ENCODE data around the gene IPCEF1.
"Not testable (repeated sequence)": the region's sequence is repeated elsewhere in the genome, so short reads cannot be mapped to it uniquely, and the experiment has no call there.

The IPCEF1 gene

GRCh38 chr6:154319231-154319858, 37.3 kb downstream of the IPCEF1 start:
- no peaks in the 10 kb centered on the region for H3K9me3 ChIP-seq (ENCODE audit: control insufficient read depth in 5 of 5, low read length in 5 of 5)
- no peaks in the 10 kb centered on the region for H3K4me1 ChIP-seq (ENCODE audit: control insufficient read depth in 5 of 5, insufficient read depth in 5 of 5, low read length in 5 of 5)
- no peak overlapping the region for H3K27ac ChIP-seq (ENCODE audit: low read depth, low read length)
- H3K36me3 ChIP-seq (ENCODE audit: control insufficient read depth in 5 of 5, insufficient read depth in 5 of 5, low read length in 5 of 5) = no peaks in the 10 kb centered on the region
- no peak overlapping the region for H3K4me3 ChIP-seq (ENCODE audit: low read depth in 1 of 5, low read length in 5 of 5)
- no peak overlapping the region for H3K9ac ChIP-seq (ENCODE audit: low read length in 5 of 5)
- H3K27me3 ChIP-seq (ENCODE audit: control insufficient read depth in 5 of 5, insufficient read depth in 4 of 5, low read length in 5 of 5) = no peaks in the 10 kb centered on the region

- no peak overlapping the region for H3K9ac ChIP-seq (ENCODE audit: low read length in 5 of 5)
- no peaks in the 10 kb centered on the region for H3K27me3 ChIP-seq (ENCODE audit: control insufficient read depth in 5 of 5, insufficient read depth in 4 of 5, low read length in 5 of 5)
- H3K9me3 ChIP-seq (ENCODE audit: control insufficient read depth in 5 of 5, low read length in 5 of 5) = no peaks in the 10 kb centered on the region
- no peaks in the 10 kb centered on the region for H3K36me3 ChIP-seq (ENCODE audit: control insufficient read depth in 5 of 5, insufficient read depth in 5 of 5, low read length in 5 of 5)
- H3K4me1 ChIP-seq (ENCODE audit: control insufficient read depth in 5 of 5, insufficient read depth in 5 of 5, low read length in 5 of 5) = no peaks in the 10 kb centered on the region
- no peak overlapping the region for H3K27ac ChIP-seq (ENCODE audit: low read depth, low read length)
- H3K4me3 ChIP-seq (ENCODE audit: low read depth in 1 of 5, low read length in 5 of 5) = no peak overlapping the region
These were observed 37.9 kb downstream of the IPCEF1 start for GRCh38 chr6:154318721-154319120.

GRCh38 chr6:154316131-154316530, 40.5 kb downstream of the IPCEF1 start:
- Histone ChIP-seq H3K27me3 (ENCODE audit: control insufficient read depth in 5 of 5, insufficient read depth in 4 of 5, low read length in 5 of 5) (no peaks in the 10 kb centered on the region), H3K4me3 (ENCODE audit: low read depth in 1 of 5, low read length in 5 of 5) (no peak overlapping the region), H3K27ac (ENCODE audit: low read depth, low read length) (no peak overlapping the region), H3K9me3 (ENCODE audit: control insufficient read depth in 5 of 5, low read length in 5 of 5) (no peaks in the 10 kb centered on the region), H3K36me3 (ENCODE audit: control insufficient read depth in 5 of 5, insufficient read depth in 5 of 5, low read length in 5 of 5) (no peaks in the 10 kb centered on the region), H3K4me1 (ENCODE audit: control insufficient read depth in 5 of 5, insufficient read depth in 5 of 5, low read length in 5 of 5) (no peaks in the 10 kb centered on the region), H3K9ac (ENCODE audit: low read length in 5 of 5) (no peak overlapping the region)

GRCh38 chr6:154314084-154314483, 42.5 kb downstream of the IPCEF1 start:
- no peak overlapping the region for H3K27ac ChIP-seq (ENCODE audit: low read depth, low read length)
- H3K9me3 ChIP-seq (ENCODE audit: control insufficient read depth in 5 of 5, low read length in 5 of 5) = peaks cover 0 to 5% (median 0%) of the 10 kb centered on the region in 5 donors
- no peaks in the 10 kb centered on the region for H3K36me3 ChIP-seq (ENCODE audit: control insufficient read depth in 5 of 5, insufficient read depth in 5 of 5, low read length in 5 of 5)
- no peak overlapping the region for H3K9ac ChIP-seq (ENCODE audit: low read length in 5 of 5)
- no peak overlapping the region for H3K4me3 ChIP-seq (ENCODE audit: low read depth in 1 of 5, low read length in 5 of 5)
- no peaks in the 10 kb centered on the region for H3K27me3 ChIP-seq (ENCODE audit: control insufficient read depth in 5 of 5, insufficient read depth in 4 of 5, low read length in 5 of 5)
- no peaks in the 10 kb centered on the region for H3K4me1 ChIP-seq (ENCODE audit: control insufficient read depth in 5 of 5, insufficient read depth in 5 of 5, low read length in 5 of 5)

GRCh38 chr6:154308986-154309385, 47.6 kb downstream of the IPCEF1 start:
- Histone ChIP-seq H3K9ac (ENCODE audit: low read length in 5 of 5) (no peak overlapping the region), H3K4me3 (ENCODE audit: low read depth in 1 of 5, low read length in 5 of 5) (no peak overlapping the region), H3K9me3 (ENCODE audit: control insufficient read depth in 5 of 5, low read length in 5 of 5) (peaks cover 0 to 5% (median 0%) of the 10 kb centered on the region in 5 donors), H3K4me1 (ENCODE audit: control insufficient read depth in 5 of 5, insufficient read depth in 5 of 5, low read length in 5 of 5) (no peaks in the 10 kb centered on the region), H3K27me3 (ENCODE audit: control insufficient read depth in 5 of 5, insufficient read depth in 4 of 5, low read length in 5 of 5) (no peaks in the 10 kb centered on the region), H3K27ac (ENCODE audit: low read depth, low read length) (no peak overlapping the region), H3K36me3 (ENCODE audit: control insufficient read depth in 5 of 5, insufficient read depth in 5 of 5, low read length in 5 of 5) (no peaks in the 10 kb centered on the region)

- Histone ChIP-seq H3K9me3 (ENCODE audit: control insufficient read depth in 5 of 5, low read length in 5 of 5) (peaks cover 0 to 5% (median 0%) of the 10 kb centered on the region in 5 donors), H3K4me3 (ENCODE audit: low read depth in 1 of 5, low read length in 5 of 5) (no peak overlapping the region), H3K36me3 (ENCODE audit: control insufficient read depth in 5 of 5, insufficient read depth in 5 of 5, low read length in 5 of 5) (no peaks in the 10 kb centered on the region), H3K27ac (ENCODE audit: low read depth, low read length) (no peak overlapping the region), H3K27me3 (ENCODE audit: control insufficient read depth in 5 of 5, insufficient read depth in 4 of 5, low read length in 5 of 5) (no peaks in the 10 kb centered on the region), H3K9ac (ENCODE audit: low read length in 5 of 5) (no peak overlapping the region), H3K4me1 (ENCODE audit: control insufficient read depth in 5 of 5, insufficient read depth in 5 of 5, low read length in 5 of 5) (no peaks in the 10 kb centered on the region)
These were observed 48.7 kb downstream of the IPCEF1 start for GRCh38 chr6:154307696-154308425.

- H3K4me1 ChIP-seq (ENCODE audit: control insufficient read depth in 5 of 5, insufficient read depth in 5 of 5, low read length in 5 of 5); H3K9me3 ChIP-seq (ENCODE audit: control insufficient read depth in 5 of 5, low read length in 5 of 5); H3K4me3 ChIP-seq (ENCODE audit: low read depth in 1 of 5, low read length in 5 of 5); H3K27ac ChIP-seq (ENCODE audit: low read depth, low read length); H3K9ac ChIP-seq (ENCODE audit: low read length in 5 of 5); H3K27me3 ChIP-seq (ENCODE audit: control insufficient read depth in 5 of 5, insufficient read depth in 4 of 5, low read length in 5 of 5); H3K36me3 ChIP-seq (ENCODE audit: control insufficient read depth in 5 of 5, insufficient read depth in 5 of 5, low read length in 5 of 5): not testable (repeated sequence)
These were observed 49.5 kb downstream of the IPCEF1 start for GRCh38 chr6:154307147-154307546.

- Histone ChIP-seq H3K27me3 (ENCODE audit: control insufficient read depth in 5 of 5, insufficient read depth in 4 of 5, low read length in 5 of 5) (no peaks in the 10 kb centered on the region), H3K4me1 (ENCODE audit: control insufficient read depth in 5 of 5, insufficient read depth in 5 of 5, low read length in 5 of 5) (peaks cover 0 to 7% (median 0%) of the 10 kb centered on the region in 5 donors), H3K27ac (ENCODE audit: low read depth, low read length) (no peak overlapping the region), H3K9ac (ENCODE audit: low read length in 5 of 5) (no peak overlapping the region), H3K36me3 (ENCODE audit: control insufficient read depth in 5 of 5, insufficient read depth in 5 of 5, low read length in 5 of 5) (no peaks in the 10 kb centered on the region), H3K9me3 (ENCODE audit: control insufficient read depth in 5 of 5, low read length in 5 of 5) (peaks cover 0 to 5% (median 0%) of the 10 kb centered on the region in 5 donors), H3K4me3 (ENCODE audit: low read depth in 1 of 5, low read length in 5 of 5) (no peak overlapping the region)
These were observed 49.9 kb downstream of the IPCEF1 start for GRCh38 chr6:154306696-154307095.

- Histone ChIP-seq H3K27ac (ENCODE audit: low read depth, low read length) (no peak overlapping the region), H3K27me3 (ENCODE audit: control insufficient read depth in 5 of 5, insufficient read depth in 4 of 5, low read length in 5 of 5) (no peaks in the 10 kb centered on the region), H3K36me3 (ENCODE audit: control insufficient read depth in 5 of 5, insufficient read depth in 5 of 5, low read length in 5 of 5) (no peaks in the 10 kb centered on the region), H3K9ac (ENCODE audit: low read length in 5 of 5) (no peak overlapping the region), H3K4me3 (ENCODE audit: low read depth in 1 of 5, low read length in 5 of 5) (no peak overlapping the region), H3K9me3 (ENCODE audit: control insufficient read depth in 5 of 5, low read length in 5 of 5) (no peaks in the 10 kb centered on the region), H3K4me1 (ENCODE audit: control insufficient read depth in 5 of 5, insufficient read depth in 5 of 5, low read length in 5 of 5) (peaks cover 0 to 7% (median 0%) of the 10 kb centered on the region in 5 donors)
These were observed 52.4 kb downstream of the IPCEF1 start for GRCh38 chr6:154304191-154304590.

- not testable (repeated sequence) for H3K27ac ChIP-seq (ENCODE audit: low read depth, low read length); H3K36me3 ChIP-seq (ENCODE audit: control insufficient read depth in 5 of 5, insufficient read depth in 5 of 5, low read length in 5 of 5); H3K27me3 ChIP-seq (ENCODE audit: control insufficient read depth in 5 of 5, insufficient read depth in 4 of 5, low read length in 5 of 5); H3K9ac ChIP-seq (ENCODE audit: low read length in 5 of 5); H3K9me3 ChIP-seq (ENCODE audit: control insufficient read depth in 5 of 5, low read length in 5 of 5); H3K4me3 ChIP-seq (ENCODE audit: low read depth in 1 of 5, low read length in 5 of 5); H3K4me1 ChIP-seq (ENCODE audit: control insufficient read depth in 5 of 5, insufficient read depth in 5 of 5, low read length in 5 of 5)
These were observed 53.0 kb downstream of the IPCEF1 start for GRCh38 chr6:154303642-154304041.

All from subcutaneous abdominal adipose tissue (tissue), 5 donors.